ENCODE data around the gene NDUFS2. TPM values are rescaled to one million over a fixed set of nuclear protein-coding genes. Genes with fewer than 3 reads are reported as not detected.
A peak's percentile ranks its signal among the peaks of the same experiment; 100 is the strongest.

Gene NDUFS2
- total and polyA plus RNA-seq, 9 of the 15 experiments (the other 6 are each of a cell fraction or from before 2014, with no cell fraction given): 70.0 to 176 (median 141) TPM

GRCh38 chr1:161177112-161177935 lies 24.8 kb upstream of the NDUFS2 start, which contains the start of gene B4GALT3 (continued):
- TF ChIP-seq MNT (conservative IDR thresholded peaks at IDR 0.05): peak; percentile 93 to 96
- TF ChIP-seq XRCC5 (IDR thresholded peaks at IDR 0.05; ENCODE audit: low read depth, low read length): no peak; the same call in 1 of the 2 replicates
- no peak for TF ChIP-seq NONO (IDR thresholded peaks at IDR 0.05; ENCODE audit: low read depth in 2 of 2, low read length in 1 of 2)
- TF ChIP-seq ZNF282 (CRISPR knock-in tag; IDR thresholded peaks at IDR 0.05): no peak
- TF ChIP-seq ZKSCAN3 (CRISPR knock-in tag; IDR thresholded peaks at IDR 0.05): no peak
- TF ChIP-seq JUN (IDR thresholded peaks at IDR 0.05; ENCODE audit: borderline replicate concordance, low read depth, low read length): 0 out of 2 replicates have a peak, but pooled peaks have one; percentile 5
- TF ChIP-seq JUN (CRISPR knock-in tag; IDR thresholded peaks at IDR 0.05; ENCODE audit: borderline replicate concordance): no peak
- TF ChIP-seq, protein P1, sequence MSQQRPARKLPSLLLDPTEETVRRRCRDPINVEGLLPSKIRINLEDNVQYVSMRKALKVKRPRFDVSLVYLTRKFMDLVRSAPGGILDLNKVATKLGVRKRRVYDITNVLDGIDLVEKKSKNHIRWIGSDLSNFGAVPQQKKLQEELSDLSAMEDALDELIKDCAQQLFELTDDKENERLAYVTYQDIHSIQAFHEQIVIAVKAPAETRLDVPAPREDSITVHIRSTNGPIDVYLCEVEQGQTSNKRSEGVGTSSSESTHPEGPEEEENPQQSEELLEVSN (IDR thresholded peaks at IDR 0.05; ENCODE audit: borderline replicate concordance in 1 of 2, extremely low read depth in 1 of 2, insufficient read depth in 1 of 2, insufficient read length in 1 of 2, low read depth in 1 of 2, low read length in 1 of 2, poor library complexity in 1 of 2, severe bottlenecking in 1 of 2): peak; percentile 85 to 91
- TF ChIP-seq CREB1 (IDR thresholded peaks at IDR 0.05): peak; percentile 76
- TF ChIP-seq CREB1 (CRISPR knock-in tag; IDR thresholded peaks at IDR 0.05): peak; percentile 90
- no peak for TF ChIP-seq ZNF586 (CRISPR knock-in tag; conservative IDR thresholded peaks at IDR 0.05)
- no peak for TF ChIP-seq IFI16 (CRISPR knock-in tag; IDR thresholded peaks at IDR 0.05)
- no peak for TF ChIP-seq TARDBP (IDR thresholded peaks at IDR 0.05)
- TF ChIP-seq ZBTB8A (IDR thresholded peaks at IDR 0.05; ENCODE audit: partially characterized antibody): no peak
- TF ChIP-seq RAD21 (CRISPR knock-in tag; conservative IDR thresholded peaks at IDR 0.05 in 1 of 2, IDR thresholded peaks at IDR 0.05 in 1 of 2): peak; percentile 87 to 88
- TF ChIP-seq USF1 (CRISPR knock-in tag; IDR thresholded peaks at IDR 0.05): peak; percentile 41; the same call in 1 of the 2 replicates
- peak; percentile 81 for TF ChIP-seq PHF20 (IDR thresholded peaks at IDR 0.05; ENCODE audit: partially characterized antibody)
- TF ChIP-seq TAF7 (tag; IDR thresholded peaks at IDR 0.05): peak; percentile 92
- TF ChIP-seq KDM5B (IDR thresholded peaks at IDR 0.05; ENCODE audit: insufficient replicate concordance, low read depth, low read length): peak; percentile 96
